ENCODE measurements around the gene GRIK5.
"Not testable (repeated sequence)": the region's sequence is repeated elsewhere in the genome, so short reads cannot be mapped to it uniquely, and the experiment has no call there.

The GRIK5 gene

GRCh38 chr19:42017040-42017439 is 53.0 kb downstream of the GRIK5 start:
- no peak for DNase-seq (ENCODE audit: low read depth, low spot score)

GRCh38 chr19:42012747-42013146 is 57.3 kb downstream of the GRIK5 start:
- DNase-seq (ENCODE audit: low read depth, low spot score): not testable (repeated sequence)

GRCh38 chr19:42010245-42011126 is 59.5 kb downstream of the GRIK5 start:
- no peak for DNase-seq (ENCODE audit: low read depth, low spot score)

- DNase-seq (ENCODE audit: low read depth, low spot score): no peak
Measured at GRCh38 chr19:42006569-42006968, 63.4 kb downstream of the GRIK5 start.

GRCh38 chr19:42005504-42005903 is 64.5 kb downstream of the GRIK5 start:
- no peak for DNase-seq (ENCODE audit: low read depth, low spot score)

- DNase-seq (ENCODE audit: low read depth, low spot score): no peak
Measured at GRCh38 chr19:42003506-42004294, 66.3 kb downstream of the GRIK5 start.

GRCh38 chr19:41999878-42000208 is 70.2 kb downstream of the GRIK5 start:
- DNase-seq (ENCODE audit: low read depth, low spot score): no peak

- no peak for DNase-seq (ENCODE audit: low read depth, low spot score)
Measured at GRCh38 chr19:41999071-41999877, 70.7 kb downstream of the GRIK5 start.

- no peak for DNase-seq (ENCODE audit: low read depth, low spot score)
Measured at GRCh38 chr19:41998246-41999020, 71.6 kb downstream of the GRIK5 start.

- DNase-seq (ENCODE audit: low read depth, low spot score): no peak
Measured at GRCh38 chr19:41997851-41998229, 72.2 kb downstream of the GRIK5 start.

GRCh38 chr19:41997121-41997850 is 72.7 kb downstream of the GRIK5 start:
- no peak for DNase-seq (ENCODE audit: low read depth, low spot score)

GRCh38 chr19:41995959-41996797 is 73.8 kb downstream of the GRIK5 start:
- no peak for DNase-seq (ENCODE audit: low read depth, low spot score)

GRCh38 chr19:41994994-41995958 is 74.7 kb downstream of the GRIK5 start:
- no peak for DNase-seq (ENCODE audit: low read depth, low spot score)

- no peak for DNase-seq (ENCODE audit: low read depth, low spot score)
Measured at GRCh38 chr19:41994521-41994971, 75.5 kb downstream of the GRIK5 start.

- no peak for DNase-seq (ENCODE audit: low read depth, low spot score)
Measured at GRCh38 chr19:41993612-41994483, 76.2 kb downstream of the GRIK5 start, which contains the start of gene ATP1A3. ATP1A3 (minus strand) TSS chr19:41994230; CDS start chr19:41994076, 154 bp downstream.

- not testable (repeated sequence) for DNase-seq (ENCODE audit: low read depth, low spot score)
Measured at GRCh38 chr19:41991925-41992569, 78.0 kb downstream of the GRIK5 start.

GRCh38 chr19:41991025-41991424 is 79.0 kb downstream of the GRIK5 start:
- no peak for DNase-seq (ENCODE audit: low read depth, low spot score)

Measured in brain pericyte (primary cell).